Gastrocnemius medialis (tissue), 4 donors: ENCODE results near the gene MED25. TPM values are rescaled to one million over a fixed set of nuclear protein-coding genes. Genes with fewer than 3 reads are reported as not detected.

Experiments used
- ATAC-seq, 2 donors: fragments of 150-250 bp; one replicate each; pipeline ENCODE4 v1.9.1; 2016
- DNase-seq, 2 donors: peaks; one replicate each; pipeline ENCODE4 v3.0.0-alpha.2; 2019
- H3K27ac ChIP-seq, 4 donors: fragments of 200-600 bp; sonication (generic); 1 replicate in 1 of 4; 2 replicates in 3 of 4; pipeline ENCODE4 v1.5.1; 2016 to 2018; ENCODE audit warnings: mild to moderate bottlenecking in 2 of 4, moderate library complexity in 1 of 4
- H3K27me3 ChIP-seq, 3 donors: fragments of 200-600 bp; sonication (generic) in 2 of 3; 1 replicate in 1 of 3; 2 replicates in 2 of 3; pipeline versions ENCODE4 v1.5.1 to v1.6.0; 2016 to 2019; ENCODE audit warnings: mild to moderate bottlenecking in 1 of 3, moderate library complexity in 1 of 3
- H3K36me3 ChIP-seq, 2 donors: fragments of 200-600 bp; sonication (generic) in 1 of 2; one replicate each; pipeline ENCODE4 v1.5.1; 2017 to 2018
- H3K4me1 ChIP-seq, 2 donors: fragments of 200-600 bp; sonication (generic) in 1 of 2; one replicate each; pipeline ENCODE4 v1.5.1; 2016 to 2017; ENCODE audit warnings: mild to moderate bottlenecking in 2 of 2
- H3K4me3 ChIP-seq, 4 donors: fragments of 200-600 bp; sonication (generic) in 3 of 4; 1 replicate in 1 of 4; 2 replicates in 3 of 4; pipeline ENCODE4 v1.5.1; 2016 to 2019; ENCODE audit warnings: mild to moderate bottlenecking in 2 of 4
- H3K9me3 ChIP-seq, 3 donors: fragments of 200-600 bp; sonication (generic) in 2 of 3; 1 replicate in 1 of 3; 2 replicates in 2 of 3; pipeline ENCODE4 v1.5.1; 2016 to 2019
- POLR2A ChIP-seq, 2 donors: fragments of 450-650 bp; IDR thresholded peaks; one replicate each; pipeline ENCODE4 v1.6.1; 2017; ENCODE audit warnings: antibody characterized with exemption in 2 of 2, mild to moderate bottlenecking in 2 of 2, moderate library complexity in 2 of 2
- in situ Hi-C, 4 donors: fragments of 200-750 bp; cut with MboI; loops; one replicate each; pipeline versions ENCODE4 v1.15.0 to v1.8.0; 2017; ENCODE audit warnings: low sequenced_read_pairs in 4 of 4
- intact Hi-C: fragments of 100-400 bp; cut with DNase I; formaldehyde crosslinking; loops from one replicate; pipeline ENCODE4 v1.15.1; 2023; ENCODE audit warnings: low total_unique reads
- total RNA-seq, 4 donors: library from RNA; depleted of rRNA; stranded (reverse); fragments of >200 nt; gene quantifications; one replicate each; pipeline versions ENCODE4 v1.1.0 to v1.2.3, GENCODE V29; 2016
- TF ChIP-seq, protein P1 (sequence below), 5 experiments: fragments of 450-650 bp in 3 of 5; fragments of 200-600 bp in 2 of 5; sonication (generic) in 2 of 5; IDR thresholded peaks in 4 of 5; conservative IDR thresholded peaks in 1 of 5; 1 replicate in 4 of 5; 2 replicates in 1 of 5; pipeline ENCODE4 v1.5.1; 2016 to 2019; ENCODE audit warnings: antibody characterized with exemption in 5 of 5, mild to moderate bottlenecking in 3 of 5, moderate library complexity in 3 of 5

MED25 gene
- total RNA-seq, 4 donors from 2014 or later: 46.6 to 105 (median 78.7) TPM

DNA sequence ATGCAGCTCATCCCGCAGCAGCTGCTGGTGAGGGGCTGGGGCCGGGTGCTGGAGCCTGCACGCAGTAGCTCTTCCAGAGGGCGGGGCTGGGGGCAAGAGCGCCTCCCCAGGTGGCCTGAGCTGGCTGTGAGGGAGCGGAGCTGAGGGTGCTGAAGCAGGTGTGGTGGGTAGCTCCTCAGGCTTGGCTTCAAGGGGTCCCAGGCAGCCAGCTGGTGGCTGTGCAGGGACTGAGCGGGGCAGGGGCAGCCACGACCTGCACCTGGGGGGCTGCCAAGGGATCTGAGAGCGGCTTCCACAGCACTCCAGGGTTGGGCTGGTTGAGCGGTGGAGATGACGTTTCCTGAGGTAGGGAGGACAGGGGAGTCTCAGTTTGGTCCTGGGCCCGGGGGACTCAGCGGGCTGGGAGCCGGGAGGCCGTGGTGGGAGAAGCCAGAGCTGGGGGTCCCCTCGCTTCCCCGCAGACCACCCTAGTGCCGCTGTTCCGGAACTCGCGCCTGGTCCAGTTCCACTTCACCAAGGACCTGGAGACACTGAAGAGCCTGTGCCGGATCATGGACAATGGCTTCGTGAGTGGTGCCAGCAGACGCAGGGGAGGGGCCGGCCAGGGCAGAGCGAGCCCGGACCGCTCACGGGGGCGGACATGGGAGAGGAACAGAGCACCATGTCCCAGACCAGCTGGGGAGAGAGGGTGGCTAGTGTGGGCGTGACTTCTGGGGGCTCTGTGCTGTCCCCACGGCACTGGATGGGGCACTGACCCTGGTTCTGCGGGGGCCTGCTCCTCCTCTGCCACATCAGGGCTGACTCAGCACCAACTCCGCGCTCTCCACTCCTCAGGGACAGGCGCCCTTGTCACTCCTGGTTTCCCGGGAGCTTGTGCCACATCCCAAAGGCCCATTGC lies 40.2 kb downstream of the MED25 start:
- no peak for TF ChIP-seq POLR2A (IDR thresholded peaks at IDR 0.05)
- TF ChIP-seq, protein P1, sequence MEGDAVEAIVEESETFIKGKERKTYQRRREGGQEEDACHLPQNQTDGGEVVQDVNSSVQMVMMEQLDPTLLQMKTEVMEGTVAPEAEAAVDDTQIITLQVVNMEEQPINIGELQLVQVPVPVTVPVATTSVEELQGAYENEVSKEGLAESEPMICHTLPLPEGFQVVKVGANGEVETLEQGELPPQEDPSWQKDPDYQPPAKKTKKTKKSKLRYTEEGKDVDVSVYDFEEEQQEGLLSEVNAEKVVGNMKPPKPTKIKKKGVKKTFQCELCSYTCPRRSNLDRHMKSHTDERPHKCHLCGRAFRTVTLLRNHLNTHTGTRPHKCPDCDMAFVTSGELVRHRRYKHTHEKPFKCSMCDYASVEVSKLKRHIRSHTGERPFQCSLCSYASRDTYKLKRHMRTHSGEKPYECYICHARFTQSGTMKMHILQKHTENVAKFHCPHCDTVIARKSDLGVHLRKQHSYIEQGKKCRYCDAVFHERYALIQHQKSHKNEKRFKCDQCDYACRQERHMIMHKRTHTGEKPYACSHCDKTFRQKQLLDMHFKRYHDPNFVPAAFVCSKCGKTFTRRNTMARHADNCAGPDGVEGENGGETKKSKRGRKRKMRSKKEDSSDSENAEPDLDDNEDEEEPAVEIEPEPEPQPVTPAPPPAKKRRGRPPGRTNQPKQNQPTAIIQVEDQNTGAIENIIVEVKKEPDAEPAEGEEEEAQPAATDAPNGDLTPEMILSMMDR (IDR thresholded peaks at IDR 0.05 in 4 of 5, conservative IDR thresholded peaks at IDR 0.05 in 1 of 5): no peak
- DNase-seq: no peak
- in situ Hi-C loops: no loop called here
- Histone ChIP-seq H3K9me3 (no peaks in the 10 kb centered on the region), H3K36me3 (peaks cover 0 to 57% of the 10 kb centered on the region in 2 donors), H3K27me3 (no peaks in the 10 kb centered on the region), H3K27ac (peak overlapping the region; percentile 5 to 57 (median 50)), H3K4me1 (peaks cover under 1 to 8% of the 10 kb centered on the region in 2 donors), H3K4me3 (no peak overlapping the region)
- no peak for ATAC-seq
- intact Hi-C loops: no loop called here

DNA sequence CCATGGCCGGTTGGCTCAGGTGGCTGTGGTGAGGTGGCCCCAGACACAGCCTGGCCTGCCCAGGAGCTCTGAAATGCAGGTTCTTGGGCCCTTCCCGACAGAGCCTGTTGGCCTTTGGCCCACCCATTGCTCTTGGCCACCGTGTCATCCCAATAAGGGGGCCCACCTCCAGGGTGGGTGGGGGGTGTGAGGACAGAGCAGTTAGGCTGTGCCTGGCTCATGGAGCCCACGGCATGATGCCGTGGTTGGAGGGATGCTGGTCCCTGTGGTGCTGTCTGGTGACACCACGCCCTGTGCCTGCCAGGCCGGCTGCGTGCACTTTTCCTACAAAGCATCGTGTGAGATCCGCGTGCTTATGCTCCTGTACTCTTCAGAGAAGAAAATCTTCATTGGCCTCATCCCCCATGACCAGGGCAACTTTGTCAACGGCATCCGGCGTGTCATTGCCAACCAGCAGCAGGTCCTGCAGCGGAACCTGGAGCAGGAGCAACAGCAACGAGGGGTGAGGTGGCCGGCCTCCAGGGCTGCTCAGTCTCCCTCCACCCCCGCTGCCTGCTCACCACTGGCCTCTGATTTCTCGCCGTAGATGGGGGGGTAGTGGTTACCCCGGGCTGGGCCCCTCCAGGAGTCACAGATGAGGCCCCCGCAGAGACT lies 41.7 kb downstream of the MED25 start:
- TF ChIP-seq, protein P1 (IDR thresholded peaks at IDR 0.05 in 4 of 5, conservative IDR thresholded peaks at IDR 0.05 in 1 of 5): no peak
- TF ChIP-seq POLR2A (IDR thresholded peaks at IDR 0.05): no peak
- Histone ChIP-seq H3K36me3 (peaks cover 0 to 57% of the 10 kb centered on the region in 2 donors), H3K27me3 (no peaks in the 10 kb centered on the region), H3K4me3 (no peak overlapping the region), H3K4me1 (peaks cover 0 to under 1% of the 10 kb centered on the region in 2 donors), H3K9me3 (no peaks in the 10 kb centered on the region), H3K27ac (peak overlapping the region in 2 of 4 donors; percentile 29 to 73)
- intact Hi-C loops: no loop called here
- in situ Hi-C loops: no loop called here
- DNase-seq (no peak), ATAC-seq (no peak)

DNA sequence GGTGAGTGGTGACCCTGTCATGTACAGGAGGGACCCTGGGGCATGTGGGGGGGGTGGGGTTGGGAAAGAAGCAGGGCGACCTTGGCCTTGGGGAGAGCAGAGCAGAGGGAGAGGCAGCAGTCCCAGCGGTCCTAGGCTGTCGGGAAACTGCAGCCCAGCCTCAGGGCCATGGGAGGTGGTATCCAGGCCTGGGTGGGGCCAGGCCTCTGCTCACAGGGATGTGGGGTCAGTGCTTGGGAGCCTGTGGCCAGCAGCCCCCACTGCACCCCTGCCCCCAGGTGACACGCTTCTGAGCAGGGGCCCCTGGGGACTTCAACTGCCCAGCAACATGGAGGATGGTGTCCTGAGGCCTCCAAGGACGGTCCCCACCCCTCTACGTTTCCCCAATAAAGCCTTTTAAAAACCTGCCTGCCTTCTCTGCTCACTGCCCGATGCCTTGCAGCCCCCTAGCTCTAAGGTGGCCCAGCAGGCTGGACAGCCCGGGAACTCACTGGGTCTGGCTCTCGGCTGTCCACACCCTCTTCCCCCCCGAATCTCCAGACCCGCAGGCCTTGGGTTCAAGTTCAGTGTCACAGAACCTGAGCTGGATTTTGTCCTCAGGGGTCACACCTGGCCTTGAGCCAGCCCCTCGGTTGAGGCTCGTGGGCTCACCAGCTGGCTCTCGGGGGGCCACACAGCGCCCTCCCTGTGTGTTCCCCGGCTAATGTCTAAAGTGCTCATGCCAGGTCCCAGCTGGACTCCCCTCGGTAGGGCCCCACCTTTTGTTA lies 42.4 kb downstream of the MED25 start:
- intact Hi-C loops: no loop called here
- peak overlapping the region in 3 of 4 donors; percentile 69 to 74 (median 73) for H3K27ac ChIP-seq
- in situ Hi-C loops: no loop called here
- H3K4me3 ChIP-seq: no peak overlapping the region
- ATAC-seq: no peak
- no peak for TF ChIP-seq POLR2A (IDR thresholded peaks at IDR 0.05)
- TF ChIP-seq, protein P1 (IDR thresholded peaks at IDR 0.05 in 4 of 5, conservative IDR thresholded peaks at IDR 0.05 in 1 of 5): no peak
- no peak for DNase-seq
- peaks cover 0 to 52% of the 10 kb centered on the region in 2 donors for H3K36me3 ChIP-seq
- no peaks in the 10 kb centered on the region for H3K9me3 ChIP-seq
- H3K27me3 ChIP-seq: no peaks in the 10 kb centered on the region
- H3K4me1 ChIP-seq: peaks cover 6% of the 10 kb centered on the region in 2 donors

DNA sequence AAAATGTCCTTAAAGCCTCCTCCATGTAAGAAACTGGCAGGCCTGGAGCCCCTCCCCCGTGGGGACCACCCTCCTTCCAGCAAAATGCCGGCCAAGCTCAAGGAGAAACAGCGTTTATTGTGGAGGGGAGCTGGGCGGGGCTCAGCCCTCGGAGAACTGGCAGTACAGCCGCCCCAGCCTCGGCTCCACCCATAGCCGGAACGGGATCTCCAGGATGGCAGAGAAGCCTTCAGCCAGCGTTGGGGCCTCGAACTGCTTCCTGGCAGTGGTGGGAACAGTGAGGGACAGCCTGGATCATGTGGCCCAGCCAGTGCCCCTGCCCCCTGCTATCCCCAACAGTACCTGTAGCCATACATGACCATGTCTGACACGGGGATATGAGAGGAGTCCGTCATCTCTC lies 43.0 kb downstream of the MED25 start:
- in situ Hi-C loops: no loop called here
- H3K9me3 ChIP-seq: no peaks in the 10 kb centered on the region
- H3K36me3 ChIP-seq: peaks cover 0 to 52% of the 10 kb centered on the region in 2 donors
- no peaks in the 10 kb centered on the region for H3K27me3 ChIP-seq
- DNase-seq: peak in 1 of 2 donors; percentile 54
- TF ChIP-seq, protein P1 (IDR thresholded peaks at IDR 0.05 in 4 of 5, conservative IDR thresholded peaks at IDR 0.05 in 1 of 5): no peak
- TF ChIP-seq POLR2A (IDR thresholded peaks at IDR 0.05): no peak
- H3K4me3 ChIP-seq: no peak overlapping the region
- peak overlapping the region in 3 of 4 donors; percentile 69 to 74 (median 73) for H3K27ac ChIP-seq
- intact Hi-C loops: no loop called here
- peaks cover 11 to 12% of the 10 kb centered on the region in 2 donors for H3K4me1 ChIP-seq
- peak in 1 of 2 donors; percentile 31 for ATAC-seq
